Retinal pigment epithelial cell (primary cell): ENCODE results near the gene ZNF423.

ENCODE experiments used
- DNase-seq: peaks from one replicate; pipeline ENCODE4 v3.0.0-alpha.2; 2010; ENCODE audit warnings: low read depth
- H3K4me3 ChIP-seq: 2 replicates; pipeline ENCODE4 v1.5.1; 2011; ENCODE audit warnings: mild to moderate bottlenecking, low read length, control low read depth, moderate library complexity
- TF ChIP-seq, protein P1 (sequence below): conservative IDR thresholded peaks from 2 replicates; pipeline ENCODE4 v1.5.1; 2011; ENCODE audit warnings: low read depth, low read length, control low read depth, inconsistent platforms

Gene ZNF423

DNA sequence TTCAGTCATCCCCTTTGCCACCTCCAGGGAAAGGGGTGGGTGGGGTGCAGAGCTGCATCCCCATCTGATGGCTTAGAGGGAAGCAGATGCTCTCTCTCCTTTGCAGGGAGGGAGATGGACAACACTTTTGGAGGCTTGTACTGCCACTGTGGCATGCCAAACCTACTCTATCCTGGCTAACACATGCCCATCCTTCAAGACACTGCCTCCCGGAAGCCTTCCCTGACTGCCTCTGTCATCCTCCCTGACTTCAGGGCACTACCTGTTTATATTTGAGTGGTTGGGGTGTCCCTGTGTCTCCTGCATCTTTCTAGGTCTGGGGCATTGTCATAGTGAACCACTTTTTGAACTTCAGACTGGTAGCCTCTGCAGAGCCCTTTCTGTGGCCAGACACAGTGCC is 202.3 kb downstream of the ZNF423 start:
- TF ChIP-seq, protein P1, sequence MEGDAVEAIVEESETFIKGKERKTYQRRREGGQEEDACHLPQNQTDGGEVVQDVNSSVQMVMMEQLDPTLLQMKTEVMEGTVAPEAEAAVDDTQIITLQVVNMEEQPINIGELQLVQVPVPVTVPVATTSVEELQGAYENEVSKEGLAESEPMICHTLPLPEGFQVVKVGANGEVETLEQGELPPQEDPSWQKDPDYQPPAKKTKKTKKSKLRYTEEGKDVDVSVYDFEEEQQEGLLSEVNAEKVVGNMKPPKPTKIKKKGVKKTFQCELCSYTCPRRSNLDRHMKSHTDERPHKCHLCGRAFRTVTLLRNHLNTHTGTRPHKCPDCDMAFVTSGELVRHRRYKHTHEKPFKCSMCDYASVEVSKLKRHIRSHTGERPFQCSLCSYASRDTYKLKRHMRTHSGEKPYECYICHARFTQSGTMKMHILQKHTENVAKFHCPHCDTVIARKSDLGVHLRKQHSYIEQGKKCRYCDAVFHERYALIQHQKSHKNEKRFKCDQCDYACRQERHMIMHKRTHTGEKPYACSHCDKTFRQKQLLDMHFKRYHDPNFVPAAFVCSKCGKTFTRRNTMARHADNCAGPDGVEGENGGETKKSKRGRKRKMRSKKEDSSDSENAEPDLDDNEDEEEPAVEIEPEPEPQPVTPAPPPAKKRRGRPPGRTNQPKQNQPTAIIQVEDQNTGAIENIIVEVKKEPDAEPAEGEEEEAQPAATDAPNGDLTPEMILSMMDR, result no peak
- H3K4me3 ChIP-seq, result no peak overlapping the region
- DNase-seq, result no peak

DNA sequence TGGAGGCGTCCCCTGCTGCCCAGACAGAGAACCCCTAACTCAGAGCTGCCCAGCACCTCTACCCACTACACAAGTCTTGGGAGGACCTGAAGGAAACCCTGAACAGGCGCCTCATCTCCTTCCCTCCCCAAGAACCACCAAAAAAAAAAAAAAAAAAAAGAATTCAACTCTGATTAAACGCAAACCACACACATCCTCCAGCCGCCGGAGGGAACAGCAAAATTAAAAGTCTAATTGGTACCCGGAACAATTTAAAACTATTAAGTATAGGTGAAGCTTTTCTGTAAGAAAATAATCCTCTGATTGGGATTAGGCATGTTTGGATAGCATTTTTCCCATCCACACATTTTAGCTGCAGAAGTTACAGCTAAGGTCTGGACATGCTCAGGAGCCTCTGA is 202.7 kb downstream of the ZNF423 start:
- TF ChIP-seq, protein P1, result no peak
- DNase-seq, result no peak
- no peak overlapping the region for H3K4me3 ChIP-seq

DNA sequence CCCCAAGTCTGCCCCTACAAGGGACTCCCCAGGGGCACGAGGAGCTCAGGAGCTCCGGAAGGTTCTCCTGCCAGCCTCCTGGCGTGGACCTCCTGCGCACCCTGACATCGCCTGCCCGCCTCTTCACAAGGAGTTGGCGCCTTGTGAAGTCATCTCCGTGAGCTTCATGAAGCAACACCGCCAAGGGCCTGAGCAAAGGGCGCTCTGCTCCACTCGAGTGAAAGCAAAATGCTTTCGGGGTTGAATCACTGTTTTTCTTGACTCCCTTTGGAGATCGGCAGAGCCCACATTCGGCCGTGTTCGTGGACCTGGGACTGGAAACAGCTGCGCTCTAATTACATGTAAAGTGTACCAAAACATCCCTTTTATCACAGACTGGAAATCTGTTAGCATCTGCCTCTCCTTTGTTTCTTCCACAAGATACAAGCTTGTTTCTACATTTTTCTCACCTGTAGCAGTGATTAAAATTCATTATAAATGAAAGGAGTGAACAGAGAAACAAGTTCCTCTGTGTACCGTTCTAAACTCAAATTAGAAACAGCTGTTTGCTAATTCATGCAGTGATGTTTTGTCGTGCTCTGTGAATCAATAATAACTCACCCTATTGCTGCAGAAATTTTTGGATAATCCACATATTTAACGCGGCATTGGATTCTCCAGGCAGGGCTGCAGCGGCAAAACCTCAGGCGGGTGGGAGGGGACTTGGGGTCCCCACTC is 203.3 kb downstream of the ZNF423 start:
- no peak overlapping the region for H3K4me3 ChIP-seq
- TF ChIP-seq, protein P1, result no peak
- DNase-seq, result no peak

DNA sequence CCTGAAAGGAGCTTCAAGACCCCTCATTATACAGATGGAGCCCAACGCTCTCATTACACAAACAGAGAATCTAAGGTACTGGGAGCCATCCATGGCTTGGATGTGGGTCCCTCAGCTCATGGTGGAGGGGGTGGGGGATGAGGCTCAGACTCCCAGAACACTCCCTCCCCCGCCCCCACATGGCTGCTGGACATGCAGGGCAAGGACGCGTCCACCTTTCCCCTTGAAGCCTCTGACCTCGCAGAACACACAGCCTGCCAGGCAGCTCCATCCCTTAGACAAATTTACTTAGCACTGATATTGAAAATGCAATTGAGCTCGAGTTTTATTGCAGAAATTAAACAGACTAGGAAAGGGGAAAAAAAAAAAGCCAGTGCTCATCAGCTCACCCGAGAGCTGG is 203.9 kb downstream of the ZNF423 start:
- TF ChIP-seq, protein P1, result no peak
- H3K4me3 ChIP-seq, result no peak overlapping the region
- no peak for DNase-seq

DNA sequence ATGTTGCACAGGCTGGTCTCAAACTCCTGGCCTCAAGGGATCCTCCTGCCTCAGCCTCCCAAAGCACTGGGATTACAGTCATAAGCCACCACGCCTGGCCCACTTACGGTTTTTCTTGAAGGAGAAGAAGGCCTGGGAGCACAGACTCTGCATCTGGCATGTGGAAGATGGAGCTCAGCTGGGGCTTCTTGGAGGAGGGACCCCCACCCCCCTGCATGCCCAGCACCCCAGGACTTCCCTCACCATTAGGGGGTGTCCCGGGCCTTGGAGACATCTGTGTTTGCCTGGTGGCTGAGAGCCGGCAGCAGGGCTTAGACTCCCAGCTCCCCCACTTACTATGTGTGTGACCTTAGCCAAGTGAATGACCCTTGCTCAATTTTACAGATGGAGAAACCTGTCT is 204.7 kb downstream of the ZNF423 start:
- DNase-seq, result no peak
- H3K4me3 ChIP-seq, result no peak overlapping the region
- TF ChIP-seq, protein P1, result no peak

DNA sequence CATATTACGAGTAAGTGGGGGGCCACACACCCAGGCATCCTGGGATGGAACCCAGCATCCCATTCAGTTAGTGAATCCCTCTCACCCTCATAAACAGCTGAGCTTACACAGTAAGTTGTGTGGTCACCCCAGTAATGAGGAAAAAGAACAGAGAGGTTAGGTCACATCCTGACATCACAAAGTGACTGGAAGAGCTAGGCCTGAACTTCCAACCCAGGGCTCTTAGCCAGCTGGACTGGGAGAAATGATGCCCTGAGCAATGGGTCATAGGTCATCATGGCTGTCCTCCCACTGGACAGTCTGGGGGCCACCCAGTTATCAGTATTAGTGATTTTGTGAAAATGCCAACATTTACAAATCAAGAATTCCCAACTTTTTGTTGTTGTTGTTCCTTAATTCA is 205.3 kb downstream of the ZNF423 start:
- DNase-seq, result no peak
- H3K4me3 ChIP-seq, result no peak overlapping the region
- TF ChIP-seq, protein P1, result no peak

DNA sequence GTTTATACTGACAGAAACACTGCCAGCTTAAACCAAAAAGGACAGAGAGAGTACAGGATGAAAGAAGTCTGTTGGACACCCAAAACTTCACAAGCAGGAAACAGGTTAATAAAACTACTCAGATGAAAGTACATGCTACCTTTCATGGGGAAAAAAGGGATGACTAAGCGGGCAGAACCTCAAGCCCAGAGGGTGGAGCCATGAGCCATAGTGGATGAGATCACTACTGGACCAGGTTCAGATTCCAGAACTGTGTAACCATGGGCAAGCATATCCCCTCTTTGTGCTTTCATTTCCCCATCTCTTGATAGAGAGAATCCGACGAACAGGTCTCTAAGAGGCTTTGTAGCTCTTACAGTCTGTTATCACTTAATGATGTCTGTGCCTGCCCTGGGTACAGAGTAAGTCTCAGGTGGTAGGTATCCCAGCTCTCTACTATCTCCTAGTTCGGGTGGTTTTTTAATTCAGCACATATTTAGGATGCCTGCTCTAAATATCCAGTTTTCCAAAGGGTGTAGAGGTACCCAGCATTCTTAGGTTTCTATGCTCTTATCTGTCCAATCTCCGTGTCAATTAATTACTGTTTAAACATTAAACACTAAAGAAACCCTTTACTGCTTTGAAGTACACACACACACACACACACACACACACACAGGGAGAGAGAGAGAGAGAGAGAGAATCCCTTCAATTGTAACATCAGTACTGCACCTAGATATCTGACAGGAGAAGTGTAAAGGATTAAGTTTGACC is 206.7 kb downstream of the ZNF423 start:
- no peak for DNase-seq
- H3K4me3 ChIP-seq, result no peak overlapping the region
- TF ChIP-seq, protein P1, result no peak
